ENCODE results near the gene ZFR2. TPM values are rescaled to one million over a fixed set of nuclear protein-coding genes. Genes with fewer than 3 reads are reported as not detected.

The ZFR2 gene
- total RNA-seq, 2 experiments from 2014 or later, result 0.23 TPM; not detected in 1

GRCh38 chr19:3863648-3864047 is 5.2 kb downstream of the ZFR2 start:
- Mint-ChIP-seq H3K27me3 (peaks cover 17% of the 10 kb centered on the region), H3K4me1 (ENCODE audit: low read depth) (no peaks in the 10 kb centered on the region), H3K27ac (no peak overlapping the region), H3K9me3 (no peaks in the 10 kb centered on the region), H3K4me3 (no peak overlapping the region), H3K36me3 (ENCODE audit: low read depth) (no peaks in the 10 kb centered on the region)
- ATAC-seq (no peak), DNase-seq (no peak)
- POLR2A ChIA-PET, result no interaction called here
- intact Hi-C loops (cut with micrococcal nuclease), result no loop called here
- TF ChIP-seq CTCF (IDR thresholded peaks at IDR 0.05), result no peak
- CTCF ChIA-PET, result no interaction called here

GRCh38 chr19:3862826-3863500 is 5.9 kb downstream of the ZFR2 start:
- Mint-ChIP-seq H3K27ac (no peak overlapping the region), H3K36me3 (ENCODE audit: low read depth) (no peaks in the 10 kb centered on the region), H3K9me3 (no peaks in the 10 kb centered on the region), H3K4me1 (ENCODE audit: low read depth) (no peaks in the 10 kb centered on the region), H3K27me3 (peaks cover 12% of the 10 kb centered on the region), H3K4me3 (no peak overlapping the region)
- no peak for TF ChIP-seq CTCF (IDR thresholded peaks at IDR 0.05)
- DNase-seq (no peak), ATAC-seq (no peak)
- intact Hi-C loops (cut with micrococcal nuclease), result no loop called here
- ChIA-PET POLR2A (no interaction called here), CTCF (interaction anchor here (0.8 kb wide), 1 partner anchor 14 kb away, joined by 5 read pairs; no protein-coding TSS in a partner anchor)

- Mint-ChIP-seq H3K36me3 (ENCODE audit: low read depth) (no peaks in the 10 kb centered on the region), H3K4me1 (ENCODE audit: low read depth) (no peaks in the 10 kb centered on the region), H3K27me3 (no peaks in the 10 kb centered on the region), H3K9me3 (no peaks in the 10 kb centered on the region), H3K4me3 (no peak overlapping the region), H3K27ac (no peak overlapping the region)
- CTCF ChIA-PET, result no interaction called here
- POLR2A ChIA-PET, result no interaction called here
- intact Hi-C loops (cut with micrococcal nuclease), result no loop called here
- DNase-seq, result no peak
- ATAC-seq, result no peak
- TF ChIP-seq CTCF (IDR thresholded peaks at IDR 0.05), result no peak
Measured at GRCh38 chr19:3860499-3860898, 8.3 kb downstream of the ZFR2 start.

- intact Hi-C loops (cut with micrococcal nuclease), result no loop called here
- POLR2A ChIA-PET, result no interaction called here
- no peak for DNase-seq
- CTCF ChIA-PET, result no interaction called here
- H3K4me3 Mint-ChIP-seq, result no peak overlapping the region
- ATAC-seq, result no peak
- peaks cover under 1% of the 10 kb centered on the region for H3K9me3 Mint-ChIP-seq
- no peak overlapping the region for H3K27ac Mint-ChIP-seq
- no peaks in the 10 kb centered on the region for H3K27me3 Mint-ChIP-seq
- TF ChIP-seq CTCF (IDR thresholded peaks at IDR 0.05), result no peak
- H3K36me3 Mint-ChIP-seq (ENCODE audit: low read depth), result no peaks in the 10 kb centered on the region
- H3K4me1 Mint-ChIP-seq (ENCODE audit: low read depth), result no peaks in the 10 kb centered on the region
Measured at GRCh38 chr19:3857449-3858003, 11.3 kb downstream of the ZFR2 start.

GRCh38 chr19:3855320-3855719 is 13.5 kb downstream of the ZFR2 start:
- Mint-ChIP-seq H3K4me1 (ENCODE audit: low read depth) (no peaks in the 10 kb centered on the region), H3K4me3 (no peak overlapping the region), H3K27ac (no peak overlapping the region), H3K9me3 (peaks cover 11% of the 10 kb centered on the region), H3K36me3 (ENCODE audit: low read depth) (peaks cover 5% of the 10 kb centered on the region), H3K27me3 (no peaks in the 10 kb centered on the region)
- DNase-seq (peak; percentile 4), ATAC-seq (no peak)
- intact Hi-C loops (cut with micrococcal nuclease), result no loop called here
- POLR2A ChIA-PET, result interaction anchor here (1.1 kb wide), 1 partner anchor 43 kb away, joined by 3 read pairs; no protein-coding TSS in a partner anchor
- CTCF ChIA-PET, result no interaction called here
- no peak for TF ChIP-seq CTCF (IDR thresholded peaks at IDR 0.05)
